ENCODE results near the gene TLE4.

Gene TLE4

DNA sequence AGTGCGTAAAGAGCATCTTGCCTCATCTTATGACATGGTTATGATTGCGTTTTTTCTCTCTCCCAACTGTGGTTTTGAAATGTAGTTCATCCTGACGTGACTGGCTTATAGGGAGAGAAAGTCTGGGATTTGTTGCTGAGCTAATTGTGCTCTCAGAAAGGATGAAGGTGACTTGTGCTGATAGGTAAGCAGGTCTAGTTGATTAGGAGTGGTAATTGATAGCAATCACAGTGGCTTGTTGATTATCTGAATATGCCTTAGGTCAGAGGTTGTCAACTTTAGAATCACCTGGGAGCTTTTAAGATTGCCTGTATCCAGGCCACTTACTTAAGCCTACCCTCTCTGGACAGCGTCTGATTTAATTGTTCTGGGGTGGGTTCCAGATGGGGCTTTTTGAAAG is 117.8 kb downstream of the TLE4 start:
- no peak for DNase-seq (ENCODE audit: low read depth in 2 of 2)

DNA sequence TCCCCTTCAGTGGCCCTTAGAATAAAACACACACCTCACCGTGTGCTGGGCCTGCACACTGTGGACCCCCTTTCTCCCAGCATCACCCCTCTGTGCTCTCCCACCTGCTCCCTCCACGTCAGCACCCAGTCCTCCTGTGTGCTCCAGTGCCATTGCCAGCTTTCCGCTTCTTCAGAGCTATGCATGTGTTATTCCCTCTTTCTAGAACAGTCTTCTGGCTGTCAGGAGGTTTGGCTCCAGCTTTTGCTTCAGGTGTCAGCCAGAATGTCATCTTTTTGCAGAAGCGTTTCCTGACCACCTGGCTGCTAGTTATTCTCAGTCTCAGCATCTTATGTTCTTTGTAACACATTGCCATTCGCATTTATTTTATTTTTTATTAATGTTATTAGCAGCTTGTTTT is 119.7 kb downstream of the TLE4 start:
- DNase-seq (ENCODE audit: low read depth in 2 of 2), result no peak

DNA sequence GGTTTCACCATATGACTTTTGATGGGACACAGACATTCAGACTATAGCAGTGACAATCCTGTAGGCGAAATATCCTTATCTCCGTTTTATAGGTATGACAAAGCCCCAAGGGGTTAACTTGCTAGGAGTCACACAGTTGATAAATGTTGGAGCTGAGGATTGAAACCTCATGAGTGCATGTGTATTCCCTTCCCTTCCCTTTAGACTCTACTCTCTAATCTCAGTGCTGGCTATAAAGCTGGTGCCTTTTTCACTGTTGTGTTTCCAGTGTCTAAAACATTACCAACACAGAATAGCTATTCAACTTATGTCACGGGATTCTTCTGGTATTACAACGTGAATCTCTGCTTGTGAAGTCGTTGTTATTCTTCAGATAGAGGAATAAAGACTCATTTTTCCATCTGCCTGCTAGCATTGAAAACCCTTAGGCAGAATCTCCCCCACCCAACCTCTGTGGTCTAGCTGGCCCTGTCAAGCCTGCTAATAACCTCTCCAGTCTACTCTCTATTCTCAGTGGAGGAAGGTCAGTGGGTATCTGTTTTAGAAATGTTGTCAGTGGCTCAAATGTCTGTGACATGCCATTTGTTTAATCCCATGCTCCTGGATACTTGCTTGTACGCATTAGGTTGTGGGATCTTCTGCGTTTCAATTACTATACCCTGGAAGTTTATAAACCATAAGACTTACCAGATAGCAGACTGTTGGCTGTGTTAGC is 121.2 kb downstream of the TLE4 start:
- DNase-seq (ENCODE audit: low read depth in 2 of 2), result no peak

GRCh38 chr9:79693750-79694149 is 122.0 kb downstream of the TLE4 start:
- no peak for DNase-seq (ENCODE audit: low read depth in 2 of 2)

DNA sequence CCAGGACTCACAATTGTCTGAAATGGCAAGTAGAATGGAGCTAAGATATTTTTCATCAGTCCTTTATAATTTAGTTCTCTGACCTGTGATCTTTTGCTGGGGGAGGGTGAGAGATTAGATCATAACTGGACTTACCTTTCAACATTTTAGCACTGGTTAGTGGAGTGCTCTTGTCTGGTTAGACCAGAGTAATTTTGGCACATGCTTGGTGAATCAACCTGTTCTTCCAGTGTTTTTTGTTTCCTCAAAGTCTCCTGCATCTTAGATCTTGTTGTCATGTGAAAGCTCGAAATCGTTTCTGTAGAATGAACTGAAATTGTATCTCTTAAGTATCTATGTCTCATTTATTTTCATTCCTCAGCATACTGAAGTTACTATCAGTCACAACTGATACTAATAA is 122.4 kb downstream of the TLE4 start:
- DNase-seq (ENCODE audit: low read depth in 2 of 2), result no peak

GRCh38 chr9:79694676-79695400 is 123.1 kb downstream of the TLE4 start:
- DNase-seq (ENCODE audit: low read depth in 2 of 2), result no peak

GRCh38 chr9:79695531-79696175 is 123.9 kb downstream of the TLE4 start:
- DNase-seq (ENCODE audit: low read depth in 2 of 2), result peak; percentile 8 to 17

DNA sequence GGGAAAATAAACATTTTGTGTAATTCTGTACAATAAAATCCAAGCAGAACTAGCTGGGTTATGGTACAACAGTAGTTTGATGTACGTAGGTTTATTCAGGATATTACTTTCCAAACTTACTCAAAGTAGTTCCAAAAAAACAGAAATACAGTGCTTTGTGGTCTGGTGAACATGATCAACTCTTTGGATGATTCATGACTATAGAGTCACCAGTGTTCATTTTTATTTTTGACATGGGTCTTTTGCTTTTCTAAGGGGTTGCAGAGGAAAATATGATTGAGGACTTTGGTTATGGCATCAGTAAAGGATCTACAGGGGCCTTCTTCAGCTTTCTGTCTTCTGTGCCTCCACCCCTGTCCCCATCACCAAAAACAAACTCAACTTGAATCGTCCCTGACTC is 127.2 kb downstream of the TLE4 start:
- DNase-seq (ENCODE audit: low read depth in 2 of 2), result no peak

DNA sequence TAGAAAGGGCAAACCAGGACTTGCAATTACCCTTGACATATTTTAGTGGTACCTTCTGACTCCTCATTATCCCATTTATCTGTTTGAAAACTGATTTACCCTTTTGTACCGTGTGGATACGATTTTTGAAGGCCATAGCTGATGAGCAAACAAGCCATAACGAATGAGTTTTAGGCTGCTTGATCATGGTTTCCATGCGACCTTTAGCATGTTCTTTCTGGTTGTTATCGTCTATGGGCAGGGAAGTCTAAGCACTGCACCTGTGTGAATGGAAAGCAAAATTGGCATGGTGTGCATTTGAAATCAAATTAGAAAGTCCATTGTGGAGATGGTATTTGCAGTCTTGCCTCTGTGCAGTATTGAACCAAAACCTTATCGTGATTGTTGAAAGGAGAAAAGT is 127.7 kb downstream of the TLE4 start:
- DNase-seq (ENCODE audit: low read depth in 2 of 2), result no peak

DNA sequence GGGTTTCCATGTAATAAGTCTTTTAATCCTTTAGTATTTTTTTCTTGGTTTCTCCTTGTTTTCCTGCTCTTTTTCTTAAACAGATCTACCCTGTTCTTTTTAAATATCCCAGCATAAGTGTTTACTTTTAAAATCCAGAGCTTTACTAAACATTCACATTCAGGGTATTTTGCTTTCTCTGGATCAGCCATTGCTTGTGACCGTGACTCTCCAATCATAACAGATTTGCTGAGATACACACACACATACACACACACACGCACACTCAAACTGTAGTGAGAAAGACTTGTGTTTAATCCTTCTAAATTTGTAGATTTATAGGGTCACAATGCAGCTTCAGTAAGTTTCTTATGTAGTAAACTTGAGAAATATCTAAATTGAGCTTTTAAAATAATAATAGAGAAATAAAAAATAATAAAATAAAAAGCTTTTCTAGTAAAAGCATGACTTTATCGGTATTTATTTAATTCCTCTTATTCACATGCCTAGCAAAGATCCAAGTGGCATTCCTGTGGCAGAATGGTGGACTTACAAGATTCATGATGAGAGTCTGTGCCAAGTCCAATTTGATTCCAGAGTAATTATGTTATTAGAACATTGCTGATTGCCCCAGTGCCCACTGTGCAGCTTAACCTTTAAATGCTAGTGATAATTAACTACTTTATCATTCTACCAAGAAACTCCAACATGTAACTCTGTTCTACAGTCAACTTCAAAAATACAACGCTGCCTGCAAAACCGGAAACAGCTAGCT is 129.0 kb downstream of the TLE4 start:
- no peak for DNase-seq (ENCODE audit: low read depth in 2 of 2)

DNA sequence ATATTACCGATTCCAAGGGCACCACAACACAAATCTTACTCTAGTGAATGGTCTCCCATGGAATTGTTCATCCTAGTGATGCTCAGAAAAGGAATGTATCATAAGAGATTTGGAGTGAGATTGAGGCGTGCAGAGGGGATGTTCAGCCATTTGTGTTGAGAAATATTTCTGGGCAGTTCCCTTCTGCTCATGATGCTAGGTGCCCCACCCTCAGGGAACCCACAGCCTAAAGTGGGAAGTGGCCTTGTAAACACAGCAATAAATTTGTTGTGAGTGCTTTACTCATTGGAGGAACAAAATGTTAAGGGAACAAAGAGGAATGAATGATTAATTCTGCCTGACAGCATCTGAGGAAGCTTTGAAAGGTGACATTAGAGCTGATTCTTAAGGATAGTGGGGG is 129.9 kb downstream of the TLE4 start:
- DNase-seq (ENCODE audit: low read depth in 2 of 2), result no peak

GRCh38 chr9:79705704-79706103 is 133.9 kb downstream of the TLE4 start:
- no peak for DNase-seq (ENCODE audit: low read depth in 2 of 2)

DNA sequence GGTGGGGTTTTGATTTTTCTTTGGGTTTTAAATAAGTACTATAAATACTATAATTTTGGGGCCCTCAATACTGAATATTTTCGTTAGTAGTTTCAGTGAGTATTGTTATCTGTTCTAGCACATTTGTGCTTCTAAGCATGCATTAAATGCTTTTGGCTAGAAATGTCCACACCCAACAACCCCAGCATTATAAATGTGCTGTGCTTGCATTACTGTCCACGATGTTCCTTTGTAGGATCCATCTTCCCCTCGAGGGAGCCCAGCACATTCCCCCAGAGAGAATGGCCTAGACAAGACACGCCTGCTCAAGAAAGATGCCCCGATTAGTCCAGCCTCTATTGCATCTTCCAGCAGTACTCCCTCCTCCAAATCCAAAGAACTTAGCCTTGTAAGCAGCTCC is 134.7 kb downstream of the TLE4 start:
- no peak for DNase-seq (ENCODE audit: low read depth in 2 of 2)

GRCh38 chr9:79707589-79707988 is 135.8 kb downstream of the TLE4 start:
- DNase-seq (ENCODE audit: low read depth in 2 of 2), result no peak

DNA sequence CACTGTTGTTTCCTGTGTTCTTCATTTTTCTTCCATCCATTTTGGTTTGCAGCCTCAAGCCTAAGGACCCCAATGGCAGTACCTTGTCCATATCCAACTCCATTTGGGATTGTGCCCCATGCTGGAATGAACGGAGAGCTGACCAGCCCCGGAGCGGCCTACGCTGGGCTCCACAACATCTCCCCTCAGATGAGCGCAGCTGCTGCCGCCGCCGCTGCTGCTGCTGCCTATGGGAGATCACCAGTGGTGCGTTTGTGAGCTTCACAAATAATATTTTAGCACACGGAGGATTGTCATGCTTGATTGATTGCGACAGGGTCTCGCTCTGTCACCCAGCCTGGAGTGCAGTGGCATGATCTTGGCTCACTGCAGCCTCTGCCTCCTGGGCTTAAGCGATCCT is 136.8 kb downstream of the TLE4 start:
- no peak for DNase-seq (ENCODE audit: low read depth in 2 of 2)

DNA sequence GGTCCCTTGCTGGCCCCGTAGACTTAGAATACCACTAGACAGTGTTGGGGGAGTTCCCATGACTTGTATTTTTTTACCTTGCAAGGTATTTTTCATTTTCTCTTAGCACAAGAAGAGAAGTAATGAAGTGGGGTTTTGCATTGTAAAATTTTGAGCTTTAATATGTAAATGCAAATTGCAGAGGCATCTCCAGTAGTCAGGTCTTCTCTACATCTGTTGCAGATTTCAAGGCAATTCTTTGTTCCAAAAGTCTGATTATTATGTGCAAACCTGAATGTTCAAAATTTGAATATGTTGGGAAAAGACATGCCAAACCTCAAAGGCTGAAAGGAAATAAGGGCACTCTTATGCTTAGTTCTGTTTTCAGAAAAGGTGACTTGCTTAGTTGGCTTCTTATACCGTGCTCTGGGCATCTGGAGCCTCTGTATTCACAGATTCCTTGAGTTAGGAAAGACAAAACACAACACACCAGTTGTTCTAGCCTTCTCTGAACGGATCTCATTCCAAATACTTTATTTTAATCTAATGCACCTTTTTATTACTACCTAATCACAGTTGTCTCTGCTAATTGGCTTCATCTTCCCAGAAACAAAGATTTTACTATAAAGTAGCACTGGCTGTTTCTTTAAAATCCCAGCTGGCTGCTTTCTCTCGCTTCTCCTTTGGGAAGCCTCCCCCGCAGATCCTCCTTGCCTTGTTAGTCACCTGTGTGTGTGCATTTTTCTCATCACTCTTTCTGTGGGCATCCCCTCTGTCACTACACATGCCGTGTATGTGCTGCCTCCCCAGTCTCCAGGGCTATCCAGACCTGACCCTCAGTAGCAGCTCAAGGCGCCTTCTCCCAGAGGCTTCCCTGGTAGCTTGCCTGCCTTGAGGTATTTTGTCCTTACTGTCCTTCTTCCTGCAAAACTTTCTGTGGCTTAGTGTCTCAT is 138.2 kb downstream of the TLE4 start:
- DNase-seq (ENCODE audit: low read depth in 2 of 2), result no peak

GRCh38 chr9:79711874-79712273 is 140.1 kb downstream of the TLE4 start:
- no peak for DNase-seq (ENCODE audit: low read depth in 2 of 2)

GRCh38 chr9:79719021-79719420 is 147.3 kb downstream of the TLE4 start:
- DNase-seq (ENCODE audit: low read depth in 2 of 2), result no peak

GRCh38 chr9:79719989-79720388 is 148.2 kb downstream of the TLE4 start:
- DNase-seq (ENCODE audit: low read depth in 2 of 2), result no peak

DNA sequence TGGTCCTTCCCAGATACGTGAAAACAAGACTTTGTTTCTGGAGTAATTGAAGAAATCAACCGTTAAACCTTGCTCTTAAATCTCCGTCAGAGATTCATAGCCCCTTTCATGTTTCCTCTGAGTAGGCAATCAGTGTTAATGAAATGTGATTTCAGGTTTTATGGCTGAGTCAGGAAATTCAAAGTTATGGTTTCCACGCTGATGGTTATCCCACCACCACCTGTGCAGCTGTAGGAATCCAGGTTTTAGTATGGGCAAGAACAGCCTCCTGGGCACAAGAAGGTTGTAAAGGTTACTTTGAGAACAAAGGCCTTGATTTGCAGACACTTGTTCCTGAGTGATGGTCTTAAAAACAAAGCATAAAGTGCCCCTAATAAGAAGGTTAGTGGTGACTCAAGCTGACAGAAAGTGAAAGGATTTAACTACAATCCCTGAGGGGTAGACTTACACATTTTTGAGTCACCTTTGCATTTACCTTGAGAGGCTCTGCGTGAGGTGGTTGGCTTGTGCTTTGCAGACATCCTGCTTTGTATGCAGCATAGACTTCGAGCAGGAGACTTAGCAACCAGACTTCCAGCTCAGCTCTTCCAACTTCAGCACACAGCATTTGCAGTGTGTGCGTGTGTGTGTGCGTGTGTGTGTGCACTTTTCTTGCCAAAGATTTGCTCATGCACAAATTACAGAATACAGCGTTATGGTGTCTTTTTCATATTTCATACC is 159.6 kb downstream of the TLE4 start:
- DNase-seq (ENCODE audit: low read depth in 2 of 2), result no peak

All from stimulated activated CD8-positive, alpha-beta memory T cell treated with anti-CD3 and anti-CD28 coated beads, Interleukin-7, amount 100 ng/mL, for 1 hour (primary cell).